Colonic mucosa (tissue), 4 donors: ENCODE results near the gene PHF21B. TPM values are rescaled to one million over a fixed set of nuclear protein-coding genes. Genes with fewer than 3 reads are reported as not detected.
"Not testable (repeated sequence)": the region's sequence is repeated elsewhere in the genome, so short reads cannot be mapped to it uniquely, and the experiment has no call there.

Source experiments
- DNase-seq: peaks from one replicate; pipeline ENCODE4 v3.0.0-alpha.2; 2020
- H3K27ac ChIP-seq: fragments of 200-600 bp; one replicate; pipeline ENCODE4 v1.8.0; 2021
- H3K27me3 ChIP-seq: fragments of 200-600 bp; one replicate; pipeline ENCODE4 v1.8.0; 2021
- H3K36me3 ChIP-seq: fragments of 200-600 bp; one replicate; pipeline ENCODE4 v1.8.0; 2021
- H3K4me1 ChIP-seq: fragments of 200-600 bp; one replicate; pipeline ENCODE4 v1.8.0; 2021; ENCODE audit warnings: mild to moderate bottlenecking
- H3K4me3 ChIP-seq: fragments of 200-600 bp; one replicate; pipeline ENCODE4 v1.8.0; 2021
- H3K9ac ChIP-seq, 2 donors: one replicate each; pipeline ENCODE4 v1.7.0; 2013; ENCODE audit warnings: control low read depth in 2 of 2, low read depth in 2 of 2, low read length in 2 of 2
- H3K9me3 ChIP-seq: fragments of 200-600 bp; one replicate; pipeline ENCODE4 v1.8.0; 2021
- CTCF ChIP-seq: fragments of 200-600 bp; IDR thresholded peaks from one replicate; pipeline ENCODE4 v1.8.0; 2022; ENCODE audit warnings: antibody characterized with exemption, mild to moderate bottlenecking
- intact Hi-C: fragments of 100-400 bp; cut with DNase I; formaldehyde crosslinking; loops from one replicate; pipeline ENCODE4 v1.14.1; 2022
- total RNA-seq, 2 donors: library from RNA; stranded (reverse); fragmentation: NEBNext Ultra II Directional in 1 of 2; extraction: Animal tissue kit (Norgen Biotek cat#: 25700) in 1 of 2; gene quantifications; one replicate each; pipeline ENCODE4 v1.2.1, GENCODE V29; 2021
- donor health status: healthy.
- donor health status: DM: no; HTN: no; CAD: no.
- donor health status: DM: no; HTN: no; CAD: no.

The PHF21B gene
- total RNA-seq, 2 donors from 2014 or later = not detected

- H3K4me3 ChIP-seq = no peak overlapping the region
- no peaks in the 10 kb centered on the region for H3K27me3 ChIP-seq
- DNase-seq = no peak
- H3K4me1 ChIP-seq = no peaks in the 10 kb centered on the region
- no peak overlapping the region for H3K27ac ChIP-seq
- intact Hi-C loops = no loop called here
- no peaks in the 10 kb centered on the region for H3K9me3 ChIP-seq
- no peak for TF ChIP-seq CTCF
- no peak overlapping the region for H3K9ac ChIP-seq
- H3K36me3 ChIP-seq = no peaks in the 10 kb centered on the region
Observed at GRCh38 chr22:44861245-44861644, 148.6 kb downstream of the PHF21B start.

DNA sequence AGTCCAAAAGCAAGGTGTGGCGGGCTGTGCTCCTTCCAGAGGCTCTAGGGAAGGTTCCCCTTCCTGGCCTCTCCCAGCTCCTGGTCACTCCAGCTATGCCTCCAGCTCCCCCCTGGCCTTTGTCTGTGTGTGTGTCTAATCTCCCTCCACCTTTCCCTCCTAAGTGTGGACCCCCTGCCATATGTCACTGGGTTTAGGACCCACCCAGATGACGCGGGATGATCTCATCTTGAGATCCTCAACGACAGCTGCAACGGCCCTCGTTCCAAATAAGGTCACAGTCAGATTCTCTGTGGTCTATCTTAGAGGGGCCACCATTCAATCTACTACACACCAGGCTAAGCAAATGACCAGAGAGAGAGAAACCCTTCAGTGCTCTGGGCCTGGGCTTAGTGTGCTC lies 149.5 kb downstream of the PHF21B start:
- intact Hi-C loops = no loop called here
- no peak for DNase-seq
- TF ChIP-seq CTCF = no peak
- no peaks in the 10 kb centered on the region for H3K9me3 ChIP-seq
- no peak overlapping the region for H3K27ac ChIP-seq
- no peaks in the 10 kb centered on the region for H3K27me3 ChIP-seq
- no peak overlapping the region for H3K9ac ChIP-seq
- no peak overlapping the region for H3K4me3 ChIP-seq
- no peaks in the 10 kb centered on the region for H3K36me3 ChIP-seq
- no peaks in the 10 kb centered on the region for H3K4me1 ChIP-seq

DNA sequence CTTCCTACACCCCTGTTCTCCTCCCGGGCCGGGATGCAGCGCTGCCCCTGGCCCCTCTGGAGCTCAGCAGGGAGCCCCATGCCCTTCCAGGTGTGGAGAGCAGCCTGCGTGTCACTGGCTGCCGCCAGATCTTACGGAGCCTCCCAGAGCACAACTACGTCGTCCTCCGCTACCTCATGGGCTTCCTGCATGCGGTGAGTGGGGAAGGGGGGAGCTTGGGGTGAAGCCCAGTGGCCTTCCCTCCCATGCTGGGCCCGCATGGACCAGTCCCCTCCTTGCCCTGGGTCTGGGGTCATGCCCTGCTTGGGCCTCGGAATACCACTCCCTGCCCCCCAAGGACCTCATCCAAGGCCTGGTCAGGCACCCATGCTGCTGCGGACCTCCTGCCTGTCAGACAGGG lies 150.2 kb downstream of the PHF21B start:
- no peaks in the 10 kb centered on the region for H3K4me1 ChIP-seq
- intact Hi-C loops = no loop called here

GRCh38 chr22:44858819-44859218 lies 151.0 kb downstream of the PHF21B start:
- intact Hi-C loops = not testable (repeated sequence)

More for the DNA sequence above, 150.2 kb downstream of the PHF21B start:
- DNase-seq = no peak
- Histone ChIP-seq H3K9me3 (no peaks in the 10 kb centered on the region), H3K27ac (no peak overlapping the region), H3K9ac (no peak overlapping the region), H3K36me3 (no peaks in the 10 kb centered on the region), H3K27me3 (no peaks in the 10 kb centered on the region), H3K4me3 (no peak overlapping the region)
- TF ChIP-seq CTCF = no peak

GRCh38 chr22:44855855-44856254 lies 153.9 kb downstream of the PHF21B start:
- no peak for TF ChIP-seq CTCF
- H3K4me1 ChIP-seq = no peaks in the 10 kb centered on the region
- H3K27ac ChIP-seq = no peak overlapping the region
- no peak overlapping the region for H3K4me3 ChIP-seq
- no peaks in the 10 kb centered on the region for H3K9me3 ChIP-seq
- no peak for DNase-seq
- no peaks in the 10 kb centered on the region for H3K27me3 ChIP-seq
- intact Hi-C loops = no loop called here
- H3K36me3 ChIP-seq = no peaks in the 10 kb centered on the region
- H3K9ac ChIP-seq = no peak overlapping the region

More at GRCh38 chr22:44858819-44859218, 151.0 kb downstream of the PHF21B start:
- not testable (repeated sequence) for H3K9ac ChIP-seq, DNase-seq, H3K27ac ChIP-seq, H3K4me1 ChIP-seq, H3K27me3 ChIP-seq, H3K36me3 ChIP-seq, H3K9me3 ChIP-seq, H3K4me3 ChIP-seq

GRCh38 chr22:44854641-44855040 lies 155.2 kb downstream of the PHF21B start:
- intact Hi-C loops = not testable (repeated sequence)

DNA sequence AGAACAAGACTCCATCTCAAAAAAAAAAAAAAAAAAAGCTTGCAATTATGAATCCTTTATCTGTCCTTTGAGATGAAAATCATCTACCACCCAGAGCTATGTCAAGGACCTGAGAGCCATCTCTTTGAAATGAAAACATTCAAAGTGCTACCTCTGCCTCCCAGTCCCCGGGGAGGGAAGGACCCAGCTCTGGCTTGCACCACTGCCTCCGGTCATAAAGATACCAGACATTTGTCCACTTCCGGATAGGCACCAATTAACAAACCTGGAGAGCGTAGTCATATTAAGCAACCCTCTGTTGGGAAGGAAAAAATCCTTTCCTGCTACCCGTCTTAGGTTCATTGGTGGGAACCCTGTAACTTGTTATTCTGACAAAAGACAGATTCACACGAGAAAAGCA lies 158.9 kb downstream of the PHF21B start:
- H3K4me1 ChIP-seq = no peaks in the 10 kb centered on the region
- no peak overlapping the region for H3K27ac ChIP-seq
- no peaks in the 10 kb centered on the region for H3K9me3 ChIP-seq
- no peak overlapping the region for H3K9ac ChIP-seq
- no peak for TF ChIP-seq CTCF
- intact Hi-C loops = no loop called here
- no peak overlapping the region for H3K4me3 ChIP-seq
- DNase-seq = no peak
- no peaks in the 10 kb centered on the region for H3K36me3 ChIP-seq
- no peaks in the 10 kb centered on the region for H3K27me3 ChIP-seq

More at GRCh38 chr22:44854641-44855040, 155.2 kb downstream of the PHF21B start:
- H3K9me3 ChIP-seq, H3K4me1 ChIP-seq, DNase-seq, H3K36me3 ChIP-seq, H3K27ac ChIP-seq, H3K27me3 ChIP-seq, H3K4me3 ChIP-seq, H3K9ac ChIP-seq: not testable (repeated sequence)
